IMR-90 (cell line): ENCODE data around the gene OR11A1. TPM values are rescaled to one million over a fixed set of nuclear protein-coding genes. Genes with fewer than 3 reads are reported as not detected.

ENCODE experiments used
- ATAC-seq: fragments of 200-7000 bp; cut with Tn5 transposase; 2 replicates; pipeline ENCODE4 v1.9.1; 2020; ENCODE audit warnings: low read depth, mild to moderate bottlenecking, moderate library complexity
- BruUV-seq: library from RNA; stranded (reverse); fragments of 400-500 nt; replicated peaks from 2 replicates; lab custom pipeline; 2021; lab: Mats Ljungman, UMichigan
- CTCF ChIA-PET: fragments of 300-600 bp; formaldehyde crosslinking; extraction: SDS; loops from one replicate; lab custom pipeline; 2021; ENCODE audit warnings: antibody characterized with exemption; lab: Yijun Ruan, JAX
- POLR2A ChIA-PET: fragments of 300-600 bp; sonication (Branson Sonifier 250); formaldehyde crosslinking; loops from one replicate; lab custom pipeline; 2022; ENCODE audit warnings: antibody characterized with exemption; ENCODE audit not compliant: unreplicated experiment; lab: Charles Lee
- DNase-seq: peaks from one replicate; pipeline ENCODE4 v3.0.0; 2013
- H2AFZ ChIP-seq: replicated peaks from 2 replicates; pipeline ENCODE3; 2013; ENCODE audit warnings: low read length, mild to moderate bottlenecking; ENCODE audit not compliant: poor library complexity
- H2AK5ac ChIP-seq: 2 replicates; pipeline ENCODE4 v1.6.1; 2013; ENCODE audit warnings: low read depth, low read length, inconsistent platforms
- H2AK9ac ChIP-seq: replicated peaks from 2 replicates; pipeline ENCODE3; 2013; ENCODE audit warnings: mild to moderate bottlenecking, low read depth, low read length, moderate library complexity; ENCODE audit not compliant: poor library complexity
- H2BK120ac ChIP-seq: 2 replicates; pipeline ENCODE4 v1.6.1; 2013; ENCODE audit warnings: low read depth, low read length, inconsistent platforms
- H2BK15ac ChIP-seq: 3 replicates; pipeline ENCODE4 v1.6.1; 2013; ENCODE audit warnings: low read depth, low read length, inconsistent platforms
- H2BK20ac ChIP-seq: 2 replicates; pipeline ENCODE4 v1.6.1; 2013; ENCODE audit warnings: low read depth, mild to moderate bottlenecking, inconsistent platforms, low read length, moderate library complexity
- H2BK5ac ChIP-seq: 2 replicates; pipeline ENCODE4 v1.6.1; 2013; ENCODE audit warnings: mild to moderate bottlenecking, low read depth, low read length, inconsistent platforms; ENCODE audit not compliant: poor library complexity, severe bottlenecking
- H3K14ac ChIP-seq: replicated peaks from 2 replicates; pipeline ENCODE4 v1.6.1; 2013; ENCODE audit warnings: low read depth, low read length, inconsistent platforms
- H3K18ac ChIP-seq: 2 replicates; pipeline ENCODE4 v1.6.1; 2013; ENCODE audit warnings: low read depth, low read length, control low read depth
- H3K23ac ChIP-seq: 2 replicates; pipeline ENCODE4 v1.6.1; 2013; ENCODE audit warnings: low read depth, low read length, inconsistent platforms
- H3K27ac ChIP-seq: 2 replicates; pipeline ENCODE4 v1.5.1; 2013; ENCODE audit warnings: mild to moderate bottlenecking, control low read depth, low read length; ENCODE audit not compliant: insufficient read depth
- H3K27me3 ChIP-seq: 2 replicates; pipeline ENCODE4 v1.6.1; 2013; ENCODE audit warnings: low read length; ENCODE audit not compliant: control insufficient read depth, insufficient read depth
- H3K36me3 ChIP-seq: 2 replicates; pipeline ENCODE4 v1.6.1; 2013; ENCODE audit warnings: low read length, mixed read lengths; ENCODE audit not compliant: control insufficient read depth, insufficient read depth
- H3K4ac ChIP-seq: 2 replicates; pipeline ENCODE4 v1.6.1; 2013; ENCODE audit warnings: low read depth, low read length, inconsistent platforms
- H3K4me1 ChIP-seq: 2 replicates; pipeline ENCODE4 v1.6.1; 2013; ENCODE audit warnings: low read length, mixed read lengths; ENCODE audit not compliant: control insufficient read depth, insufficient read depth
- H3K4me2 ChIP-seq: 2 replicates; pipeline ENCODE4 v1.6.1; 2013; ENCODE audit warnings: low read depth, mild to moderate bottlenecking, control low read depth, low read length, moderate library complexity
- H3K4me3 ChIP-seq: 2 replicates; pipeline ENCODE4 v1.5.1; 2013; ENCODE audit warnings: low read depth, mild to moderate bottlenecking, control low read depth, low read length, moderate library complexity; ENCODE audit not compliant: insufficient read depth
- H3K56ac ChIP-seq: 2 replicates; pipeline ENCODE4 v1.6.1; 2013; ENCODE audit warnings: low read length, inconsistent platforms; ENCODE audit not compliant: insufficient read depth; ENCODE audit errors: extremely low read depth
- H3K79me1 ChIP-seq, 2 experiments: 2 replicates each; pipeline ENCODE4 v1.6.1; 2013; ENCODE audit warnings: low read length in 2 of 2, inconsistent platforms in 1 of 2, low read depth in 1 of 2
- H3K9ac ChIP-seq: 2 replicates; pipeline ENCODE4 v1.6.1; 2013; ENCODE audit warnings: low read depth, low read length, control low read depth
- H3K9me1 ChIP-seq: 2 replicates; pipeline ENCODE4 v1.6.1; 2013; ENCODE audit warnings: low read length, inconsistent platforms; ENCODE audit not compliant: insufficient read depth
- H3K9me3 ChIP-seq: 2 replicates; pipeline ENCODE4 v1.6.1; 2013; ENCODE audit warnings: low read length; ENCODE audit not compliant: control insufficient read depth, insufficient read depth
- H4K20me1 ChIP-seq: 2 replicates; pipeline ENCODE4 v1.6.1; 2013; ENCODE audit warnings: low read length, inconsistent platforms; ENCODE audit not compliant: insufficient read depth
- H4K5ac ChIP-seq: 2 replicates; pipeline ENCODE4 v1.6.1; 2013; ENCODE audit warnings: mild to moderate bottlenecking, low read depth, low read length, control low read depth
- H4K8ac ChIP-seq, 2 experiments: 2 replicates each; pipeline ENCODE4 v1.6.1; 2013; ENCODE audit warnings: low read depth in 2 of 2, low read length in 2 of 2, control low read depth in 1 of 2, inconsistent platforms in 1 of 2
- H4K91ac ChIP-seq: 2 replicates; pipeline ENCODE4 v1.6.1; 2013; ENCODE audit warnings: low read depth, low read length, inconsistent platforms; ENCODE audit not compliant: insufficient read depth
- BHLHE40 ChIP-seq: fragments of 150-350 bp; IDR thresholded peaks from 2 replicates; pipeline ENCODE4 v1.6.1; 2016; ENCODE audit warnings: mild to moderate bottlenecking, low read depth, low read length
- CEBPB ChIP-seq: IDR thresholded peaks from 2 replicates; pipeline ENCODE4 v1.6.1; 2012; ENCODE audit warnings: low read depth, low read length, improper control_type of control experiment
- CHD1 ChIP-seq: IDR thresholded peaks from 2 replicates; pipeline ENCODE4 v1.6.1; 2012; ENCODE audit warnings: low read depth, low read length, improper control_type of control experiment
- FOS ChIP-seq: fragments of 150-350 bp; IDR thresholded peaks from 2 replicates; pipeline ENCODE4 v1.6.1; 2016; ENCODE audit warnings: low read depth, low read length
- MAFK ChIP-seq: IDR thresholded peaks from 2 replicates; pipeline ENCODE4 v1.6.1; 2012; ENCODE audit warnings: low read depth, low read length, improper control_type of control experiment
- MXI1 ChIP-seq: IDR thresholded peaks from 2 replicates; pipeline ENCODE4 v1.6.1; 2012; ENCODE audit warnings: low read depth, mild to moderate bottlenecking, low read length, moderate library complexity, borderline replicate concordance
- NFE2L2 ChIP-seq: fragments of 150-350 bp; IDR thresholded peaks from 2 replicates; pipeline ENCODE4 v1.6.1; 2016; ENCODE audit warnings: low read depth, mild to moderate bottlenecking, low read length
- POLR2A ChIP-seq: IDR thresholded peaks from 2 replicates; pipeline ENCODE4 v1.6.1; 2012; ENCODE audit warnings: mild to moderate bottlenecking, low read depth, low read length
- RAD21 ChIP-seq: IDR thresholded peaks from 2 replicates; pipeline ENCODE4 v1.6.1; 2012; ENCODE audit warnings: low read length, improper control_type of control experiment
- SMC3 ChIP-seq: fragments of 150-350 bp; IDR thresholded peaks from 2 replicates; pipeline ENCODE4 v1.6.1; 2016; ENCODE audit warnings: low read depth, mild to moderate bottlenecking, antibody characterized with exemption, low read length, moderate library complexity
- WGBS, 2 experiments: methylation state at CpG; one replicate each; pipeline versions ENCODE4 v1.1.5 to v1.1.7; 2013; ENCODE audit warnings: missing lambda C conversion rate in 2 of 2; ENCODE audit not compliant: insufficient read length in 1 of 2; ENCODE audit errors: extremely low coverage in 2 of 2; 5-methylcytosine and 5-hydroxymethylcytosine counted together
- dilution Hi-C: fragments of 300-500 bp; cut with HindIII; formaldehyde crosslinking; loops from one replicate; pipeline ENCODE4 v1.14.3; 2018; ENCODE audit warnings: low sequenced_read_pairs; ENCODE audit not compliant: unreplicated experiment
- in situ Hi-C: fragments of 300-500 bp; cut with MboI; formaldehyde crosslinking; loops from 3 replicates; pipeline ENCODE4 v1.14.3; 2019; ENCODE audit warnings: low sequenced_read_pairs, inconsistent platforms, mixed read lengths
- intact Hi-C: fragments of 100-400 bp; cut with micrococcal nuclease; formaldehyde crosslinking; loops from 2 replicates; pipeline ENCODE4 v1.10.0; 2022
- polyA plus RNA-seq, 3 experiments: library from polyadenylated mRNA; depleted of rRNA; stranded (reverse); fragments of >200 nt; gene quantifications; 2 replicates each; pipeline ENCODE4 v1.2.3, GENCODE V29; 2012; ENCODE audit warnings: low replicate concordance in 1 of 3
- total RNA-seq: library from RNA; depleted of rRNA; stranded (reverse); fragments of >200 nt; gene quantifications from 2 replicates; pipeline ENCODE4 v1.2.3, GENCODE V29; 2012
- TF ChIP-seq, protein P1 (sequence below): fragments of 150-350 bp; IDR thresholded peaks from 2 replicates; pipeline ENCODE4 v1.6.1; 2017; ENCODE audit warnings: mild to moderate bottlenecking, antibody characterized with exemption, low read length, low read depth
- TF ChIP-seq, protein P2 (sequence below): conservative IDR thresholded peaks from 2 replicates; pipeline ENCODE4 v1.5.1; 2012; ENCODE audit warnings: mild to moderate bottlenecking, low read depth, low read length, improper control_type of control experiment
- TF ChIP-seq, protein P3 (sequence below): fragments of 150-350 bp; IDR thresholded peaks from 2 replicates; pipeline ENCODE4 v1.6.1; 2016; ENCODE audit warnings: low read depth, mild to moderate bottlenecking, low read length, moderate library complexity, borderline replicate concordance

Gene OR11A1
- total and polyA plus RNA-seq, 2 of the 4 experiments (the other 2 are of a cell fraction) = not detected

DNA sequence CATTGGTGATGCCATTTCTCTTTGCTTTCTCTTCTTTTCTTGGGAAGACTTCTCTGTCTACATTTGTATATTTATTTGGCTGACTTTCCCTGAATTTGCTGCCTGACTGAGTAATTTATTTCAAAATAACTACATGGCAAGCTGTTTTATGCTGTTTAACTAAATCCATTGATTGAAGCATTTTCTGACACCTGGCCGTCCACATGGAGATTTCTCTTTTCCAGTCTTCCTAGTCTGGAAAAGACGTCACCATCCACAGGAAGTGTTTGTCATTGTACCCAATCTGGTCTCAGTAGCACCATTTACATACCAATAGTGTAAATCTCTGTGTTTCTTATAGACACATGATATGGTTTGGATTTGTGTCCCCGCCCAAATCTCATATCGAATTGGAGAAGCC lies 40.1 kb upstream of the OR11A1 start:
- intact Hi-C loops = no loop called here
- CTCF ChIA-PET = no interaction called here

More for the DNA sequence above, 40.1 kb upstream of the OR11A1 start:
- Histone ChIP-seq H2BK20ac (no peak overlapping the region), H2AK5ac (no peak overlapping the region), H3K23ac (no peak overlapping the region), H4K20me1 (no peaks in the 10 kb centered on the region), H3K4me1 (no peaks in the 10 kb centered on the region), H4K8ac (no peak overlapping the region), H3K4me3 (no peak overlapping the region), H3K14ac (no peak overlapping the region), H3K9ac (no peak overlapping the region), H3K4ac (no peak overlapping the region), H3K18ac (no peak overlapping the region), H3K79me1 (no peaks in the 10 kb centered on the region), H3K56ac (no peak overlapping the region), H3K36me3 (no peaks in the 10 kb centered on the region), H2BK15ac (no peak overlapping the region), H2AFZ (no peak overlapping the region), H3K27ac (no peak overlapping the region), H4K91ac (no peak overlapping the region), H4K5ac (no peak overlapping the region), H3K9me1 (no peaks in the 10 kb centered on the region), H2BK5ac (no peak overlapping the region), H2AK9ac (no peak overlapping the region), H3K27me3 (no peaks in the 10 kb centered on the region), H3K9me3 (peaks cover 6% of the 10 kb centered on the region; the same call in 1 of the 2 replicates), H3K4me2 (no peak overlapping the region), H2BK120ac (no peak overlapping the region)
- DNase-seq (no peak), ATAC-seq (no peak)
- dilution Hi-C loops (no loop called here), in situ Hi-C loops (no loop called here)
- no TSS peak for BruUV-seq
- POLR2A ChIA-PET = no interaction called here
- WGBS, 2 experiments = no CpG with 5 or more reads among the region's 4 CpGs
- no peak for TF ChIP-seq MAFK
- TF ChIP-seq CEBPB = no peak
- TF ChIP-seq POLR2A = no peak
- no peak for TF ChIP-seq SMC3
- no peak for TF ChIP-seq NFE2L2
- no peak for TF ChIP-seq BHLHE40
- TF ChIP-seq, protein P1, sequence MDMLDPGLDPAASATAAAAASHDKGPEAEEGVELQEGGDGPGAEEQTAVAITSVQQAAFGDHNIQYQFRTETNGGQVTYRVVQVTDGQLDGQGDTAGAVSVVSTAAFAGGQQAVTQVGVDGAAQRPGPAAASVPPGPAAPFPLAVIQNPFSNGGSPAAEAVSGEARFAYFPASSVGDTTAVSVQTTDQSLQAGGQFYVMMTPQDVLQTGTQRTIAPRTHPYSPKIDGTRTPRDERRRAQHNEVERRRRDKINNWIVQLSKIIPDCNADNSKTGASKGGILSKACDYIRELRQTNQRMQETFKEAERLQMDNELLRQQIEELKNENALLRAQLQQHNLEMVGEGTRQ = no peak
- TF ChIP-seq FOS = no peak
- TF ChIP-seq, protein P2, sequence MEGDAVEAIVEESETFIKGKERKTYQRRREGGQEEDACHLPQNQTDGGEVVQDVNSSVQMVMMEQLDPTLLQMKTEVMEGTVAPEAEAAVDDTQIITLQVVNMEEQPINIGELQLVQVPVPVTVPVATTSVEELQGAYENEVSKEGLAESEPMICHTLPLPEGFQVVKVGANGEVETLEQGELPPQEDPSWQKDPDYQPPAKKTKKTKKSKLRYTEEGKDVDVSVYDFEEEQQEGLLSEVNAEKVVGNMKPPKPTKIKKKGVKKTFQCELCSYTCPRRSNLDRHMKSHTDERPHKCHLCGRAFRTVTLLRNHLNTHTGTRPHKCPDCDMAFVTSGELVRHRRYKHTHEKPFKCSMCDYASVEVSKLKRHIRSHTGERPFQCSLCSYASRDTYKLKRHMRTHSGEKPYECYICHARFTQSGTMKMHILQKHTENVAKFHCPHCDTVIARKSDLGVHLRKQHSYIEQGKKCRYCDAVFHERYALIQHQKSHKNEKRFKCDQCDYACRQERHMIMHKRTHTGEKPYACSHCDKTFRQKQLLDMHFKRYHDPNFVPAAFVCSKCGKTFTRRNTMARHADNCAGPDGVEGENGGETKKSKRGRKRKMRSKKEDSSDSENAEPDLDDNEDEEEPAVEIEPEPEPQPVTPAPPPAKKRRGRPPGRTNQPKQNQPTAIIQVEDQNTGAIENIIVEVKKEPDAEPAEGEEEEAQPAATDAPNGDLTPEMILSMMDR = no peak
- TF ChIP-seq, protein P3, sequence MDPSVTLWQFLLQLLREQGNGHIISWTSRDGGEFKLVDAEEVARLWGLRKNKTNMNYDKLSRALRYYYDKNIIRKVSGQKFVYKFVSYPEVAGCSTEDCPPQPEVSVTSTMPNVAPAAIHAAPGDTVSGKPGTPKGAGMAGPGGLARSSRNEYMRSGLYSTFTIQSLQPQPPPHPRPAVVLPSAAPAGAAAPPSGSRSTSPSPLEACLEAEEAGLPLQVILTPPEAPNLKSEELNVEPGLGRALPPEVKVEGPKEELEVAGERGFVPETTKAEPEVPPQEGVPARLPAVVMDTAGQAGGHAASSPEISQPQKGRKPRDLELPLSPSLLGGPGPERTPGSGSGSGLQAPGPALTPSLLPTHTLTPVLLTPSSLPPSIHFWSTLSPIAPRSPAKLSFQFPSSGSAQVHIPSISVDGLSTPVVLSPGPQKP = no peak
- TF ChIP-seq RAD21 = no peak
- no peak for TF ChIP-seq CHD1
- no peak for TF ChIP-seq MXI1
